Chondrocyte (in vitro differentiated cells): ENCODE results near the gene IRF2BP1. TPM values are rescaled to one million over a fixed set of nuclear protein-coding genes. Genes with fewer than 3 reads are reported as not detected.

Experiments
- DNase-seq: peaks from one replicate; pipeline ENCODE4 v3.0.0; 2021; ENCODE audit warnings: mixed read lengths, low spot score
- H3K27ac Mint-ChIP-seq: one replicate; pipeline ENCODE4 v1.8.0; 2021; ENCODE audit warnings: mild to moderate bottlenecking, moderate library complexity, mixed read lengths; ENCODE audit not compliant: unreplicated experiment
- H3K27me3 Mint-ChIP-seq: 2 replicates; pipeline ENCODE4 v1.8.0; 2021; ENCODE audit warnings: low read depth, mixed read lengths
- H3K36me3 Mint-ChIP-seq: 2 replicates; pipeline ENCODE4 v1.8.0; 2021; ENCODE audit warnings: low read depth, mixed read lengths
- H3K4me1 Mint-ChIP-seq: 2 replicates; pipeline ENCODE4 v1.8.0; 2021; ENCODE audit warnings: low read depth, mild to moderate bottlenecking, mixed read lengths
- H3K4me3 Mint-ChIP-seq: one replicate; pipeline ENCODE4 v1.8.0; 2021; ENCODE audit warnings: mild to moderate bottlenecking, moderate library complexity, mixed read lengths; ENCODE audit not compliant: unreplicated experiment
- H3K9me3 Mint-ChIP-seq: 2 replicates; pipeline ENCODE4 v1.8.0; 2021; ENCODE audit warnings: low read depth, mixed read lengths
- total RNA-seq: library from RNA; stranded (reverse); gene quantifications from 3 replicates; pipeline ENCODE4 v1.2.1, GENCODE V29; 2021
- TF ChIP-seq, protein P1 (sequence below): fragments of 200-600 bp; sonication (generic); IDR thresholded peaks from 2 replicates; pipeline ENCODE4 v1.5.0; 2021; ENCODE audit warnings: antibody characterized with exemption, mild to moderate bottlenecking, moderate library complexity

The IRF2BP1 gene
- total RNA-seq, 1 donor from 2014 or later = 30.5 TPM

DNA sequence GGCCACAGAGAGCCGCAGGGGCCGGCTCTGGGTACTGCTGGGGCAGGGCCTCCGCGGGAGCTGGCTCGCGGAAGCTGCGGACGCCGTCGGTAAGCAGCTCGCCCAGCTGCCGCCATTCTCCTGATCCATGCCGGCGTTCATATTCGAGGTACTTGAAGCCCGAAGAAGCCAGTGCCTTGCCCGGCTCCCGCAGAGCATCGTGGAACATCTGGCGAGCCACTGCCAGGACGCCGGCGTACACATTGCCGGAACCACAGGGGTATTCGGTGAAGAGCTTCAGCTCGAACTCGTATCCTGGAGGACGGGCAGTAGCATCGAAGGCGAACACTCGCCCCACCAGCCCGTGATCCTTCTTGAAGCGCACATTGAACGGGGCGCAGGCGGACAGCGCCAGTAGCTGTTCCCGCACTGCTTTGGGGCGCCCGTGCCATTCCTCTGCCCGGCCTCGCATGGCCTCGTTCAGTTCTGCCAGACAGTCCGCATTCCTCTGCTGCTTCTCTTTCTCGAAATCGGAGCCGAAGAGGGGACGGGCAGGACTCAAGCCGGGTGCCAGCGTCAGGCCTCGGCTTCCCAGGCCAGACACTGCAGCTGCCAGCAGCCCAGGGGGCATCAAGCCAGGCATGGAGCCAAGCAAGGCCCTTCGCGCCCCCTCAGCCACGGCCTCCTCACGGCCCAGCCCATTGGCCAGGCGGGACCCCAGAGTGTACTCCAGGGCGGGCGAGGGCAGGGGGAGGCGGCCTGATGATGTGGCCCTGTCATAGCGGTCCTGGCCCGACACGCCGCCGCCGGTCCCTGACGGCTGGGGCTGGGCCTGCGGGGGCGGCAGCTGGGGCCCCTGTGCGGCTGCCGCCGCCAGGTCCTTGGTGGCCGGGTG is 1.0 kb downstream of the IRF2BP1 start:
- H3K27me3 Mint-ChIP-seq = no peaks in the 10 kb centered on the region
- H3K9me3 Mint-ChIP-seq = no peaks in the 10 kb centered on the region
- TF ChIP-seq, protein P1, sequence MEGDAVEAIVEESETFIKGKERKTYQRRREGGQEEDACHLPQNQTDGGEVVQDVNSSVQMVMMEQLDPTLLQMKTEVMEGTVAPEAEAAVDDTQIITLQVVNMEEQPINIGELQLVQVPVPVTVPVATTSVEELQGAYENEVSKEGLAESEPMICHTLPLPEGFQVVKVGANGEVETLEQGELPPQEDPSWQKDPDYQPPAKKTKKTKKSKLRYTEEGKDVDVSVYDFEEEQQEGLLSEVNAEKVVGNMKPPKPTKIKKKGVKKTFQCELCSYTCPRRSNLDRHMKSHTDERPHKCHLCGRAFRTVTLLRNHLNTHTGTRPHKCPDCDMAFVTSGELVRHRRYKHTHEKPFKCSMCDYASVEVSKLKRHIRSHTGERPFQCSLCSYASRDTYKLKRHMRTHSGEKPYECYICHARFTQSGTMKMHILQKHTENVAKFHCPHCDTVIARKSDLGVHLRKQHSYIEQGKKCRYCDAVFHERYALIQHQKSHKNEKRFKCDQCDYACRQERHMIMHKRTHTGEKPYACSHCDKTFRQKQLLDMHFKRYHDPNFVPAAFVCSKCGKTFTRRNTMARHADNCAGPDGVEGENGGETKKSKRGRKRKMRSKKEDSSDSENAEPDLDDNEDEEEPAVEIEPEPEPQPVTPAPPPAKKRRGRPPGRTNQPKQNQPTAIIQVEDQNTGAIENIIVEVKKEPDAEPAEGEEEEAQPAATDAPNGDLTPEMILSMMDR = no peak
- no peak for DNase-seq
- H3K4me1 Mint-ChIP-seq = peaks cover 23% of the 10 kb centered on the region
- no peak overlapping the region for H3K27ac Mint-ChIP-seq
- peak overlapping the region; percentile 46 for H3K4me3 Mint-ChIP-seq
- peaks cover 4% of the 10 kb centered on the region for H3K36me3 Mint-ChIP-seq

DNA sequence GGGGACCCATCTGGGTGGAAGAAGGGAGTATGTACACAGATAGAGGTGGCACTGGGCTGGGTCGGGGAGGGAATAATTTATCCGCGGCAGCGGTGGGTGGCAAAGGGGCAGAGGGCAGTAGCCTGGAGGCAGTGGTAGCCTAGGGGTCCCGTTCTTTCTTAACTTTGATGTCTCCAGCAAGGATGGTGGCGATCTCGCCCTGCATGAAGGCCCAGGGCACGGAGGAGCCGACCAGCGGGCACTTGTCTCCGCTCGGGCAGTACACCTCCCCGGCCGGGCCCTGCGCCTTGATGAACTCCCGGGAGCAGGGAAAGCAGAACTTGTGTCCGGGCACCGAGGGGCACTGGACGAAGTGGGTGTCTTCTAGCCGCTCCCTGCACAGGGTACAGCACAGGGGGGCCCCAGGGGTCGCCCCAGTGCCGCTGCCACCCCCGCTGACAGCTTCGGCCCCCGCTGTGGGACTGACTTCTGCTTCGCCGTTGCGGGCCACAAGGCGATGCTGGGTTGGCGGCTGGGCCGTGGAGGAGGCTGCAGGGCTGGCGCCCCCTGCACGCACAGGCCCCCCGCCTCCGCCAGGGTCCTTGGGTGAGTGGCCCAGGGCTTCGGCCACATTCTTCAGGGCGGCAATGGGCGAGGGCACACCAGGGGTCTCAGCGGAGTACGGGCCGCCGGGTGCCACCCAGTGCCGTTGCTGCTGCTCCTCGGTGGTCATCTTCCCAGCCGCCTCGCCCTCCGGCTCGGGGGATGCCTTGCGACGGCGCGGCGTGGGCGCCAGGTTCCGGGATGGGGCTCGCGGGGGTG is 1.9 kb downstream of the IRF2BP1 start:
- Mint-ChIP-seq H3K27ac (no peak overlapping the region), H3K27me3 (no peaks in the 10 kb centered on the region), H3K4me1 (peaks cover 23% of the 10 kb centered on the region), H3K36me3 (peaks cover 3% of the 10 kb centered on the region), H3K4me3 (peak overlapping the region; percentile 35), H3K9me3 (no peaks in the 10 kb centered on the region)
- TF ChIP-seq, protein P1 = no peak
- peak; percentile 94 for DNase-seq

DNA sequence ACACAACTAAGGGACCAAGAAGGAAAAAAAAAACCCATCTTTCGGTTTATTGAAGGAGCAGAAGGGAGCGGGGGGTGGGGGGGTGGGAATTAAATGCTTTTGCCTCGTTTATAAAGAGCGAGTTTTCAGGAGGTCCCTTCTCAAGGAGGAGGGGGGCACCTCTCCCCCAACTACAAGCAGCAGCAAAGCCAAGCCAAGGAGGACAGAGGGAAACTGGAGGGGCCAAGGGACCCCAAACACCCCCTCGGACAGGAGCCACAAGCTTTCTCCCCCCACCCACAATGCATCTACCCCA is 2.4 kb downstream of the IRF2BP1 start:
- peaks cover 23% of the 10 kb centered on the region for H3K4me1 Mint-ChIP-seq
- TF ChIP-seq, protein P1 = peak; percentile 74
- no peaks in the 10 kb centered on the region for H3K27me3 Mint-ChIP-seq
- peaks cover 3% of the 10 kb centered on the region for H3K36me3 Mint-ChIP-seq
- no peaks in the 10 kb centered on the region for H3K9me3 Mint-ChIP-seq
- peak overlapping the region; percentile 50 for H3K27ac Mint-ChIP-seq
- DNase-seq = no peak
- peak overlapping the region; percentile 64 for H3K4me3 Mint-ChIP-seq

DNA sequence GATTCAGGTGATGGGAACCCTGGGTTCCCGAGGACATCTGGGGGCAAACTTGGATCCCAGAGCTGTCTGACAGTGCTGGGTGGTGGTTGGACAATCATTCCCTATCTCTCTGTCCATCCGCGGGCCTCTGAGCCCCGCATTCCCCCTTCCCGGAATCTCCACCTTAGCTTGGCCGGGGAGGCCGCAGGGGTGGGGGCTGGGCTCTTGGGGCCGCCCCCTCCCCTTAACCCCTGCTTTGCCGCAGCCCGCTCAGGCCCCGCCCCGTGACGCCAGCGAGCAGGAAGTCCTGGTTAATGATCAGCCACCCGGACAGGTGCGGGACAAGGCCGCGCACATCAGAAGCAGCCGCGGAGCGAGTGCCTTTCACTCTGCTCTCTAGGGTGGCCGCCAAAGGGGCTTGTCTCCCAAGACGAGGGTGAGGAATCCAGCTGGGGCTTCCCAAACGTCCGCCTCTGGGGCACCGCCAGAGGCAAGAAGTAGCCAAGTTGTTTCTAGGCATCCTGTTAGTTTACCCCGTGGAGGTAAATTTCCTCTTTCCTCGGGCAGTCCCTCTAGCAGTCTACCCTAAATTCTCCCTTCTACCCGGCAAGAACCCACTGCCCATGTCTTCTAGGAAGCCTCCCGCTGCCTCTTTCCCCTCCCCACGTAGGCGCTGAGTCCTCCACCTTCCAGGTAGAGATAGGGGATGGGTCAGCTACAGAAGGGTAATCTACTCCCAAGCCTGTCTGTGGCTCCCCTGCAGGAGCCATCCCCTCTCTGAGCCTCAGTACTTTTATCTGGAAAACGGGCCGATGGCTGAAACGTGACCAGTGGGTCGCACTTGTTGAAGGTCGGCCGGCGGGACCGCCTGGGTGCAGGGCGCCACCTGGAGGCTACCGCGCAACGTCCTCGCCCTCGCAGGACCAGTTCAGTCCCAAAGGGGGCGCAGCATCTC is 3.0 kb downstream of the IRF2BP1 start:
- Mint-ChIP-seq H3K36me3 (peaks cover 3% of the 10 kb centered on the region), H3K4me3 (peak overlapping the region; percentile 64), H3K27ac (peak overlapping the region; percentile 50), H3K9me3 (no peaks in the 10 kb centered on the region), H3K27me3 (no peaks in the 10 kb centered on the region), H3K4me1 (peaks cover 23% of the 10 kb centered on the region)
- TF ChIP-seq, protein P1 = peak; percentile 98
- no peak for DNase-seq
